NT2/D1 (cell line): ENCODE data around the gene MNX1.

Experiments used
- DNase-seq: peaks from one replicate; pipeline ENCODE4 v3.0.0-alpha.2; 2011; ENCODE audit warnings: low read depth, low spot score
- H3K27me3 ChIP-seq: 2 replicates; pipeline ENCODE4 v1.6.0; 2011; ENCODE audit warnings: mild to moderate bottlenecking; ENCODE audit not compliant: insufficient read length, insufficient read depth
- H3K36me3 ChIP-seq: 2 replicates; pipeline ENCODE4 v1.6.1; 2011; ENCODE audit warnings: mild to moderate bottlenecking, low read length, mixed read lengths; ENCODE audit not compliant: insufficient read depth, insufficient read length
- H3K4me1 ChIP-seq: 2 replicates; pipeline ENCODE4 v1.5.1; 2011; ENCODE audit not compliant: insufficient read depth, insufficient read length
- H3K4me3 ChIP-seq: 2 replicates; pipeline ENCODE4 v1.5.1; 2011; ENCODE audit warnings: low read depth; ENCODE audit not compliant: insufficient read length
- H3K9ac ChIP-seq: 2 replicates; pipeline ENCODE4 v1.6.0; 2011; ENCODE audit warnings: low read depth; ENCODE audit not compliant: insufficient read length
- H3K9me3 ChIP-seq: 2 replicates; pipeline ENCODE4 v1.5.1; 2011; ENCODE audit warnings: mild to moderate bottlenecking, low read length; ENCODE audit not compliant: insufficient read depth
- SUZ12 ChIP-seq: IDR thresholded peaks from 2 replicates; pipeline ENCODE4 v1.6.1; 2011; ENCODE audit not compliant: insufficient read length, insufficient read depth; ENCODE audit errors: extremely low read depth
- YY1 ChIP-seq: IDR thresholded peaks from 2 replicates; pipeline ENCODE4 v1.6.1; 2011; ENCODE audit not compliant: insufficient read length, insufficient read depth
- ZNF274 ChIP-seq: IDR thresholded peaks from 2 replicates; pipeline ENCODE4 v1.6.1; 2011; ENCODE audit warnings: mild to moderate bottlenecking, low read depth, low read length

MNX1 gene

GRCh38 chr7:157002819-157003421 is 7.5 kb downstream of the MNX1 start:
- no peak overlapping the region for H3K9ac ChIP-seq
- peaks cover 2% of the 10 kb centered on the region for H3K4me1 ChIP-seq
- no peak for DNase-seq
- H3K4me3 ChIP-seq: no peak overlapping the region
- no peak for TF ChIP-seq YY1
- no peak for TF ChIP-seq ZNF274
- TF ChIP-seq SUZ12: peak; percentile 91
- H3K27me3 ChIP-seq: peaks cover 97% of the 10 kb centered on the region
- no peaks in the 10 kb centered on the region for H3K36me3 ChIP-seq
- no peaks in the 10 kb centered on the region for H3K9me3 ChIP-seq

- TF ChIP-seq SUZ12 (peak; percentile 12), ZNF274 (no peak)
- peaks cover 97% of the 10 kb centered on the region for H3K27me3 ChIP-seq
- H3K9me3 ChIP-seq: no peaks in the 10 kb centered on the region
- H3K4me3 ChIP-seq: no peak overlapping the region
- no peaks in the 10 kb centered on the region for H3K36me3 ChIP-seq
- DNase-seq: no peak
- H3K9ac ChIP-seq: no peak overlapping the region
- H3K4me1 ChIP-seq: peaks cover 2% of the 10 kb centered on the region
Measured at GRCh38 chr7:157001920-157002818, 8.3 kb downstream of the MNX1 start.

- TF ChIP-seq YY1: no peak
- no peak for TF ChIP-seq ZNF274
- TF ChIP-seq SUZ12: no peak
- peaks cover 2% of the 10 kb centered on the region for H3K4me1 ChIP-seq
- H3K4me3 ChIP-seq: no peak overlapping the region
- no peak overlapping the region for H3K9ac ChIP-seq
- DNase-seq: no peak
- H3K27me3 ChIP-seq: peaks cover 97% of the 10 kb centered on the region
- no peaks in the 10 kb centered on the region for H3K9me3 ChIP-seq
- no peaks in the 10 kb centered on the region for H3K36me3 ChIP-seq
Measured at GRCh38 chr7:157000741-157001653, 9.5 kb downstream of the MNX1 start.

- DNase-seq: no peak
- Histone ChIP-seq H3K4me3 (peak overlapping the region; percentile 2), H3K4me1 (peaks cover 2% of the 10 kb centered on the region), H3K9me3 (no peaks in the 10 kb centered on the region), H3K36me3 (no peaks in the 10 kb centered on the region), H3K9ac (no peak overlapping the region), H3K27me3 (peaks cover 90% of the 10 kb centered on the region)
- TF ChIP-seq SUZ12: no peak
- no peak for TF ChIP-seq ZNF274
- TF ChIP-seq YY1: no peak
Measured at GRCh38 chr7:156999958-157000726, 10.3 kb downstream of the MNX1 start.

- TF ChIP-seq YY1: no peak
- TF ChIP-seq ZNF274: no peak
- no peak for TF ChIP-seq SUZ12
- H3K4me3 ChIP-seq: no peak overlapping the region
- H3K4me1 ChIP-seq: peaks cover 2% of the 10 kb centered on the region
- DNase-seq: no peak
- peaks cover 81% of the 10 kb centered on the region for H3K27me3 ChIP-seq
- no peaks in the 10 kb centered on the region for H3K9me3 ChIP-seq
- no peaks in the 10 kb centered on the region for H3K36me3 ChIP-seq
- no peak overlapping the region for H3K9ac ChIP-seq
Measured at GRCh38 chr7:156998988-156999957, 11.2 kb downstream of the MNX1 start.

GRCh38 chr7:156994417-156994816 is 16.0 kb downstream of the MNX1 start:
- TF ChIP-seq SUZ12: no peak
- TF ChIP-seq ZNF274: no peak
- TF ChIP-seq YY1: no peak
- no peaks in the 10 kb centered on the region for H3K4me1 ChIP-seq
- H3K4me3 ChIP-seq: no peak overlapping the region
- peaks cover 35% of the 10 kb centered on the region for H3K27me3 ChIP-seq
- no peaks in the 10 kb centered on the region for H3K36me3 ChIP-seq
- no peaks in the 10 kb centered on the region for H3K9me3 ChIP-seq
- H3K9ac ChIP-seq: no peak overlapping the region
- no peak for DNase-seq
